ENCODE measurements around the gene TEP1. TPM values are rescaled to one million over a fixed set of nuclear protein-coding genes. Genes with fewer than 3 reads are reported as not detected.

The TEP1 gene
- total RNA-seq, 6 donors from 2014 or later: 23.3 to 97.4 (median 39.6) TPM

DNA sequence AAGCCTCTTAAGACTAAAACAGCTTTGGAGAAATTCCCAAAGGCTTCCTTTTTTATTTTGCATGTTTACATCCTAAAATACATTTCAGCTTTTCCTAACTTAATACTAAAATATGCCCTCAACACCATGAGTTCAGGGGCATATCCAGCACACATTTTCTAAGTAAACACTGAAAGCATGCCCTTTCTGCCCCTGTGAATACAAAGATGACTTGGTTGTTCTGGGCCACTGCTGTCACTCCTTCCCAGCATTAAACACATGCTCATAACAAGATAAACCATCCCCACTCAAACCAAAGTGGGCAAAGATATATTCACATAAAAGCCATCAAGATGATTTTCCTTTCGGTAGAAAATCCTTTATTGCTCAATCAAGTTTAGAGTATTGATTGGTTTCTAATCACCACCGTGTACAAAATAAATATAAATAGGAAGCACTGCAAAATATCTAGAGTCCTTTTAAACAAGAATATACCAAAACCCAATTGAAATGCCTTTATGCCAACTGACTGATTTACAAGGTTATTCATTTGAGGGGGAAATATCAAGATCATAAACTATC is 82.2 kb downstream of the TEP1 start:
- no peak overlapping the region for H3K4me3 ChIP-seq
- no peak overlapping the region for H3K27ac ChIP-seq
- ATAC-seq (ENCODE audit: low FRiP score in 2 of 2) (no peak), DNase-seq (no peak)
- no peaks in the 10 kb centered on the region for H3K9me3 ChIP-seq
- peaks cover 3 to 15% (median 8%) of the 10 kb centered on the region in 4 donors for H3K36me3 ChIP-seq
- H3K4me1 ChIP-seq: peaks cover 12 to 44% (median 25%) of the 10 kb centered on the region in 4 donors
- TF ChIP-seq POLR2A (IDR thresholded peaks at IDR 0.05) (no peak), EP300 (IDR thresholded peaks at IDR 0.05) (no peak), POLR2AphosphoS5 (IDR thresholded peaks at IDR 0.05) (no peak)
- TF ChIP-seq, protein P1, sequence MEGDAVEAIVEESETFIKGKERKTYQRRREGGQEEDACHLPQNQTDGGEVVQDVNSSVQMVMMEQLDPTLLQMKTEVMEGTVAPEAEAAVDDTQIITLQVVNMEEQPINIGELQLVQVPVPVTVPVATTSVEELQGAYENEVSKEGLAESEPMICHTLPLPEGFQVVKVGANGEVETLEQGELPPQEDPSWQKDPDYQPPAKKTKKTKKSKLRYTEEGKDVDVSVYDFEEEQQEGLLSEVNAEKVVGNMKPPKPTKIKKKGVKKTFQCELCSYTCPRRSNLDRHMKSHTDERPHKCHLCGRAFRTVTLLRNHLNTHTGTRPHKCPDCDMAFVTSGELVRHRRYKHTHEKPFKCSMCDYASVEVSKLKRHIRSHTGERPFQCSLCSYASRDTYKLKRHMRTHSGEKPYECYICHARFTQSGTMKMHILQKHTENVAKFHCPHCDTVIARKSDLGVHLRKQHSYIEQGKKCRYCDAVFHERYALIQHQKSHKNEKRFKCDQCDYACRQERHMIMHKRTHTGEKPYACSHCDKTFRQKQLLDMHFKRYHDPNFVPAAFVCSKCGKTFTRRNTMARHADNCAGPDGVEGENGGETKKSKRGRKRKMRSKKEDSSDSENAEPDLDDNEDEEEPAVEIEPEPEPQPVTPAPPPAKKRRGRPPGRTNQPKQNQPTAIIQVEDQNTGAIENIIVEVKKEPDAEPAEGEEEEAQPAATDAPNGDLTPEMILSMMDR (IDR thresholded peaks at IDR 0.05): no peak
- 55 to 65% methylated on average over 2 of the region's 2 CpGs for WGBS, 2 donors
- no peaks in the 10 kb centered on the region for H3K27me3 ChIP-seq

DNA sequence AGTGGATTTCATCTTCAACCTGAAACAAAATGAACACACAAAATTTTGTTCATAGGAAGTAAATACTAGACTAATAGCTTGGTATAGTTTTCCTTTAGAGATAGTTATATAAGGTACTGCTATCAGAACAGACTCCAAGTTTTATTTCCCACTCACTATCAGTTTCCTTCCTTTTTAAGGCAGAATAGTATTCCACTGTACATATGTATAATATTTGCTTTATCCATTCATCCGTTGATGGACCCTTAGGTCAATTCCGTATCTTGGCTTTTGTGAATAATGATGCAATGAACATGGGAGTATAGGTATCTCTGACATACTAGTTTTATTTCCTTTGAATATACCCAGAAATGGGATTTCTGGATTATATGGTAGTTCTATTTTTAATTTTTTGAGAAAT is 83.9 kb downstream of the TEP1 start:
- peaks cover 12 to 44% (median 25%) of the 10 kb centered on the region in 4 donors for H3K4me1 ChIP-seq
- WGBS, 2 donors: 68 to 91% methylated on average over 2 of the region's 2 CpGs

DNA sequence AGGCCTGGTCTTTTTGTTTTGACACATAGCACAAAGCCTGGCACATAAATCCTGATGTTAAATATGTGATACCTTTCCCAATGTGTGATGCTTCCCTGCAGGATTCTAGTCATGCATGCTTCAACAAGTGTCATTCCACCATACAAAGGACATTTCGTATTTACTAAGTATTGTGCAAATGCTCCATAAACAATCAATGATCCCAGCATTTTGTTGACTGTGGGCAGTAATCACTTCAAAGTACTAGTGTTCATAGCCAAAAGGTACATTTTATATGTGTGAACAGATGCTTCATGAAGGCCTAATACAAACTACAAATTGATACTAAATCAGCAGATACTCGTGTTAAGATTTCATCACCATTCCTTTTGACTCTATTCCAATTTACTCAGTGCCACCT is 84.6 kb downstream of the TEP1 start:
- Histone ChIP-seq H3K36me3 (peaks cover 14 to 39% (median 17%) of the 10 kb centered on the region in 4 donors), H3K9me3 (no peaks in the 10 kb centered on the region), H3K27me3 (no peaks in the 10 kb centered on the region), H3K27ac (no peak overlapping the region), H3K4me3 (no peak overlapping the region), H3K4me1 (peaks cover 10 to 44% (median 25%) of the 10 kb centered on the region in 4 donors)
- TF ChIP-seq, protein P1 (IDR thresholded peaks at IDR 0.05): no peak
- no peak for TF ChIP-seq EP300 (IDR thresholded peaks at IDR 0.05)
- no peak for TF ChIP-seq POLR2A (IDR thresholded peaks at IDR 0.05)
- TF ChIP-seq POLR2AphosphoS5 (IDR thresholded peaks at IDR 0.05): no peak
- DNase-seq (no peak), ATAC-seq (ENCODE audit: low FRiP score in 2 of 2) (no peak)
- 43 to 54% methylated on average over 2 of the region's 2 CpGs for WGBS, 2 donors

More for the DNA sequence above, 83.9 kb downstream of the TEP1 start:
- Histone ChIP-seq H3K27me3 (no peaks in the 10 kb centered on the region), H3K27ac (no peak overlapping the region), H3K36me3 (peaks cover 11 to 33% (median 17%) of the 10 kb centered on the region in 4 donors), H3K4me3 (no peak overlapping the region), H3K9me3 (no peaks in the 10 kb centered on the region)
- TF ChIP-seq, protein P1 (IDR thresholded peaks at IDR 0.05): no peak
- TF ChIP-seq POLR2A (IDR thresholded peaks at IDR 0.05) (no peak), POLR2AphosphoS5 (IDR thresholded peaks at IDR 0.05) (no peak), EP300 (IDR thresholded peaks at IDR 0.05) (no peak)
- DNase-seq: no peak
- ATAC-seq (ENCODE audit: low FRiP score in 2 of 2): no peak

DNA sequence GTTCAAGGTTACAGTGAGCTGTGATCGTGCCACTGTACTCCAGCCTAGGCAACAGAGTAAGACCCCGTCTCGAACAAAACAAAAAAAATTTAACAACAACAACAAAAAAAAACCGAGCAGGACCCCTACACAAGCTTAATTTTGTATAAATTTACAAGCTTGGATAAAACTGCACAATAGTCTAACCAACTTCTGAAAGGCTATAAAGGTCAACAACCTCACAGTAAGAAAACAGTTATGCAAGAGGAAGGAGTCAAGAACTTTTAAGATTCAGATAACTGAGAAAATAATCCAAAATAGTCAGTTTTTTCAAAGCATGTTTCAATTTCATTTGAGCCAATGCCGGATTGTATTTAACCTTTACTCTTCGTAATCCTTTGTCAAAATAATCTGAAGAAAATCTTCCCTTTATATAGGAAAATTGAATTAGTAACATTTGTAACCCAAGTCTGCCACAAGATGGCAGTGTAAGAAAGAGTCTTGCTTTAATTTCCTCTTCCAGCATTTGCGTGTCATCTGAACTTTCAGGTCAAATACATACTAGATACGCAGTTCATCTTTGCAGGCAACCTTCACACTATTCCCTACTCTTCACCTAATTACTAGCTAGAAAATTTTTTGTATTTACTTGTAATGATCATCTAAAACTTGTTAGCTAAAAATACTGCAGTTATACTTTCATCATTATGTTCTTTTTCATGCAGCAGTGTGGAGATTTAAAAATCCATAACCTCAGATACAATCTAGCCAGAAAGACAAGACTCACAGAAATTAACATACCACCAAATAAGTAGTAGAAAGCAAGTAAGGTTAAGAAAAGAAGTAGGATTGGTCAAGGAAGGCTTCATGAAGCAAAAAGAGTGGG is 86.1 kb downstream of the TEP1 start:
- Histone ChIP-seq H3K4me3 (no peak overlapping the region), H3K27ac (no peak overlapping the region), H3K4me1 (peaks cover 2 to 34% (median 23%) of the 10 kb centered on the region in 4 donors), H3K9me3 (no peaks in the 10 kb centered on the region), H3K27me3 (no peaks in the 10 kb centered on the region), H3K36me3 (peaks cover 14 to 52% (median 18%) of the 10 kb centered on the region in 4 donors)
- DNase-seq (no peak), ATAC-seq (ENCODE audit: low FRiP score in 2 of 2) (peak; percentile 43 to 80)
- 44 to 45% methylated on average over 8 of the region's 8 CpGs for WGBS, 2 donors
- TF ChIP-seq, protein P1 (IDR thresholded peaks at IDR 0.05): peak; percentile 57 to 81 (median 68)
- no peak for TF ChIP-seq EP300 (IDR thresholded peaks at IDR 0.05)
- TF ChIP-seq POLR2AphosphoS5 (IDR thresholded peaks at IDR 0.05): no peak
- TF ChIP-seq POLR2A (IDR thresholded peaks at IDR 0.05): no peak

All from upper lobe of left lung (tissue), 6 donors.